ENCODE measurements around the gene INPP5B.

INPP5B gene

GRCh38 chr1:37865348-37866120, 81.3 kb downstream of the INPP5B start:
- no peak for DNase-seq

DNA sequence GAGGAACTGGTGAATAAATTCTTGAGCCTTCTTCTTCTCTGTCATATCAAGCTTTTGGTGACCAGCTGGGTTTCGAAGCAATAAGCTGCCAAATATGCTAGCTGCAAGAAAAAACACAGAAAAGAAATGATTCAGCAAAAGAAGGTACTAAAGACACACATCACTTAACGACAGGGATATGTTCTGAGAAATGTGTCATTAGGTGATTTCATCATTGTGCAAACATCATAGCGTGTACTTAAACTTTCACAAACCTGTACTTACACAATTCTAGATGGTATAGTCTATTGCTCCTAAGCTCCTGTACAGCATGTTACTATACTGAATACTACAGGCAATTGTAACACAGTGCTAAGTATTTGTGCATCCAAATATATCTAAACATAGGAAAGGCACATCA, 84.5 kb downstream of the INPP5B start:
- no peak for DNase-seq

GRCh38 chr1:37861151-37861550, 85.7 kb downstream of the INPP5B start:
- DNase-seq, result no peak

- no peak for DNase-seq
Measured at GRCh38 chr1:37860346-37860666, 86.5 kb downstream of the INPP5B start.

- peak; percentile 93 to 97 for DNase-seq
Measured at GRCh38 chr1:37859507-37860345, 87.1 kb downstream of the INPP5B start, which contains the start of gene MTF1. Gene MTF1 (minus strand): TSS chr1:37859592. CDS start chr1:37857658, 1,934 bp downstream.

GRCh38 chr1:37858931-37859506, 87.8 kb downstream of the INPP5B start:
- DNase-seq, result peak in 1 of 2 experiments; percentile 37

GRCh38 chr1:37854406-37854805, 92.4 kb downstream of the INPP5B start:
- DNase-seq, result no peak

DNA sequence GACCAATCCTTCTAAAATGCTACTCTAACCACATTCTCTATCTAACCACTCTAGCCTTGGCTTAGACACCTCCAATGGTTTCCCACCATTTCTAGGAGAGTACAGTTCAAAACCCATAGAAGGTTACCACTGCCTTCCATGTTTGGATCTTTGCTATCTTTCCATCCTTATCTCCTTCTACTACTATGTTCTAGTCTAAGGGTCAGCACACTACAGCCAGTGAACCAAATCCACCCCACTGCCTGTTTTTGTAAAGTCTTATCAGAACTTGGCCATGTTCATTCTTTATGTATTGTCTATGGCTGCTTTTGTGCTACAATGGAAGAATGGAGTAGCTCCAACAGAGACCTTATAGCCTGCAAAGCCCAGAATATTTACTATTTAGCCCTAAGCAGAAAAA, 93.7 kb downstream of the INPP5B start:
- no peak for DNase-seq

DNA sequence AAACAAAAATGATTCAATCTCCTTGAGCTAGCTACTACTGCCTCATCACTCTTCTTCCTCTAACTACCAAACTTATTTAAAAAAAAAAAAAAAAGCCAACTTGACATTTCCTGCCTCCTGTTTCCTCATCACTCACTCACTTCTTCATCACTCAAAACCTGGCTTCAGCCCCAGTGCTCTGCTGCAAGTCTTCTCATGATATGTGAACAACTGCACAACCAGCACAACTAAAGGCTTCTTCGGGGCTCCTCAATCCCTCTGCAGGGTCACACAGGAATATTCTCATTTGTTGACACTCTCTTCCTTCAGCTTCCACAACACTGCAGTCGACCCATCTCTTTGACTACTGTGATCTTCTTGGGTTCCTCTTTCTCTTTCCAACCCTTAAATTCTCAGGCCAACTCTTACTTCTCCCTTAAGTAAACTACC, 95.1 kb downstream of the INPP5B start:
- no peak for DNase-seq

DNA sequence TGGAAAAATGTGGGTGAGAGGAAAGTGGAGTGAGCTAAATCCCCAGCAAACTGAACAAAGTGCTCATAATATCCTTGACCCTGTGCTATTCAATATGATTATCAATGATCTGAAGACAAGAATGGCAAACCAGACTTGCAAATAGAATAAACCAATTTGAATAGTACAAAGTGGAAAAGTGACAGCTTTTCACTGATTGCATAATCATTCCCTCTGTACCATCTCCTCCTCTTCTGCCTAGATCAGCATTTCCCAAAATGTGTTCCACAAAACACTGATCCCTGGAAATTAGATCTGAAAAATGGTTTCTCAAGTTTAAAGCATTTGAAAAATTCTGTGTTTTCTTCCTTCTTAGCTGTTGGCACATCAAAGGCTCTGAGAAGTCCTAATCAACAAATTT, 95.6 kb downstream of the INPP5B start:
- no peak for DNase-seq

DNA sequence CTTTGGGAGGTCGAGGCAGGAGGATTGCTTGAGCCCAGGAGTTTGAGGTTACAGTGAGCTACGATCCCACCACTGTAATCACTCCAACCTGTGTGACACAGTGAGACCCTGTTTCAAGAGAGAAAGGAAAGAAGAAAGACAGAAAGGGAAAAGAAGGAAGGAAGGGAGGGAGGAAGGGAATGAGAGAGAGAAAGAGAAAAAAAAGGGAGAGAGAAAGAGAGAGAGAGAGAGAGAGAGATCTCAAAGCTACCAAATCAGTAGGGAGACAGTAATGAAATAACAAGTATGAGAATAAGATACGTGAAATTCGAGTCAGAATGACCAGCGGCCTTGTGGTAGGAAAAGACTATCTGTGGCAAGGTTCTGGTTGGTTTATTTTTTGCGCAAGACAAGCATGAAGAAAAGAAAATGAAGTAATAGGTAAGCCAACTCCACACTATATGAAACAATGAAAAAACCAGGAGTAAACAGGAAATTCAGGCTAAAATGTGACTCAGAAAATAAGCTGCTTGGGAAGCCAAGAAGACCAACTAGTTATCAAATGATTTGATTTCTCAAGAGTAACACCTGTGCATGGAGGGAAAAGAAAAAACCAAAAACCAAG, 96.4 kb downstream of the INPP5B start:
- DNase-seq, result no peak

DNA sequence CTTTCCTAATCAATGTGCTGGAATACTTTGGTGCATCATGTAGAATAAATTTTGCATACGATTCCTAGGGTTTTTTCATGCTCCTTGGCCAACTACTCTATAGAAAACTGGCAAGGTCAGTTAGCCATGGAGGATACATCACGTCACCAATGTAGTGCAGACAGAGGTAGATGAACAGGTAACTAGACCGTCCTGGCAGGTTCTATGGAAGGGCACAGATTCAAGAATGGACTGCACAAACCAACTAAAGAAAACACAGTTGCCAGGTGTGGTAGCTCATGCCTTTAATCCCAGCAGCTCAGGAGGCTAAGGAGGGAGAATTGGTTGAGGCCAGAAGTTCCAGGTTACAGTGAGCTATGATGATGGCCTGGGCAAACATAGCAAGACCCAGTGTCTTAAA, 97.4 kb downstream of the INPP5B start:
- no peak for DNase-seq

DNA sequence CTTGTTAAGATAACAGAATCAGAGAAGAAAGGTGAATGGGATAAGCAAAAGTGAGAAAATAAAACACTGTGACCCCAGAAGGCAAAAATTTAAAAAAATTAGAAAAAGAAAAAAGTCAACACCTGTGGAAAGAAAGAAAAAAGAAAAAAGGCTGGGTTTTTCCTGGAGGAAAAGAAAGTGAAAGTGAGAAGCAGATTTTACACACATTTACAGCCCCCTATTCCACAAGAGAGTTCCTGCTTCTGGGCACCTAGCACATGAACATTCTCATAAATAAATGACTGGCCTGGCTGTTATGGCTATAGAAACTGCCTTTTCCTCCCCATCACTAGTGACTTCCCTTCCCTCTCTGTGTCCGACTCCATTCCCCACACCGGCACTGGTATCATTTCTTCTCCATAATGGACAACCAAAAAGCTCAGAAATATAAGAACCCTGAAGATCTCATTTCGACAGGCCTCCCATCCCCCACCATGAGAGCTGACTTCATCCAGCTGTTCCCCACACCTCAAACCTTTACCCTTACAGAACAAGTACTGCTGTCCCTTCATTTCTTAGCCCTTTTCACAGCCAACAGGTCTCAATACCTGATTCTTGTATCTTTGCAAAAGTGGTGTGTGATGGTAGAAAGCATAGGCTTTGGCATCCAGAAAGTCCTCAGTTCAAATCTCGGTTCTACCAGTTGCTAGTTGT, 100.1 kb downstream of the INPP5B start:
- no peak for DNase-seq

DNA sequence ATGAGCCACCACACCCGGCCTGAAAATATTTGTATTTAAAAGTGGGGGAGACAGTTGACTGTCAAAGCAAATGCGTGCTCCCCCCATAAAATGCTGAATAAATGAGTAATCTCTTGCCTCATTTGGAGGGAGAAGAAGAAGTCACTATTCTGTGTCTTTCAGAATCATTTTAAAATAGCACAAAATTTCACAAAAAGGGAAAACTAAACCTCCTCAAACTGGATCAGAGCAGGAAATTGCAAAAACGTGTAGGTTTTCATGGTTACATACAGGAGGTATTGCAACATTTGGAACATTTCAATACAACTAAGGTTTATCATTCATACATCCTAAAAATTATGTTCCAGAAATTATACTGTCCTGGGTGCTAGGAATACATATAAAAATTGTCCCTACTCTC, 101.1 kb downstream of the INPP5B start:
- DNase-seq, result no peak

GRCh38 chr1:37845049-37845646, 101.7 kb downstream of the INPP5B start:
- DNase-seq, result no peak

DNA sequence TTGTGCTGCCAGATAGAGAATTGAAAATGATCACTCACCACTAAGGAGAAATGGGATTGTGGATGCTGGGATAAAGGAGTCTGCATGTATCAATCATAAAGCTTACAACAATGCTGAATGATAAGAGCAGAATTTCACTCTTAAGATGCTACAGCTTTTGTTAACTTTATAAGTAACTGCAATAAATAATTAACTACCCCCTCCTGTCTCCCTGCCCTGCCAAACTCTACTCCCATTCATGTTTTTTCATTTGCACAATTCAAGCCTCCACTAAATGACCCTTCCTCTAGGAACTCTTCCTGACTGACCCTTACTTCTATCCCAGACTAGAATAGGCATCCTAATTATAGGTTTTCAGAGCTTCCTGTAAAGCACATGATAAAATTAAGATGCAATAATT, 102.3 kb downstream of the INPP5B start:
- no peak for DNase-seq

DNA sequence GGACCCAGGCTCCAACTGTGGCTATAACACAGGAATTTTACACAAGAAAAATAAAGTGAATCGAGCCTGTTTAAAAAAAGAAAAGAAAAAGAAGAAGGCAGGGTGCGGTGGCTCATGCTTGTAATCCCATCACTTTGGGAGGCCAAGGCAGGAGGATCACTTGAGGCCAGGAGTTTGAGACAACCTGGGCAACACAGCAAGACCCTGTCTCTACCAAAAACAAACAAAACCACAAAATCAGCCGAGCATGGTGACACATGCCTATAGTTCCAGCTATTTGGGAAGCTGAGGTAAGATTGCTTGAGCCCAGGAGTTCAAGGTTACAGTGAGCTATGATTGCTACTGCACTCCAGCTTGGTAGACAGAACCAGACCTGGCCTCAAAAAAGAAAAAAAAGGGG, 105.2 kb downstream of the INPP5B start:
- DNase-seq, result no peak

DNA sequence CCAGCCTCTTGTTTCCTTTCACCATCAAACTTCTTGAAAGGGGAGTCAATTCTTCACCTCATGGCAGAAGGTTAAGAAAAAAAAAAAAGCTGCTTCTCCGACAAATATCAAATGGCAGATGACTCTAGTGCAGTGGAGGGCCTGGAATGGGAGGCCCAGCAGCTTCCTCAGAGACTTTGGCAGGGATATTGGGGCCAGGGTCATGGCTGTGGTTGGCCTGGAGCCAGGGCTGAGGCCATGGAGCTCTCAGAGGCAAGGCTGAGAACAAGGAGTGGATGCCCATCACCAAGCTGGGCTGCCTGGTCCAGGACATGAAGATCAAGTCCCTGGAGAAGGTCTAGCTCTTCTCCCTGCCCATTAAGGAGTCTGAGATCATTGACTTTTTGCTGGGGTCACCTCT, 106.1 kb downstream of the INPP5B start:
- no peak for DNase-seq

- no peak for DNase-seq
Measured at GRCh38 chr1:37839676-37840075, 107.2 kb downstream of the INPP5B start.

GRCh38 chr1:37836788-37837187, 110.1 kb downstream of the INPP5B start:
- DNase-seq, result no peak

DNA sequence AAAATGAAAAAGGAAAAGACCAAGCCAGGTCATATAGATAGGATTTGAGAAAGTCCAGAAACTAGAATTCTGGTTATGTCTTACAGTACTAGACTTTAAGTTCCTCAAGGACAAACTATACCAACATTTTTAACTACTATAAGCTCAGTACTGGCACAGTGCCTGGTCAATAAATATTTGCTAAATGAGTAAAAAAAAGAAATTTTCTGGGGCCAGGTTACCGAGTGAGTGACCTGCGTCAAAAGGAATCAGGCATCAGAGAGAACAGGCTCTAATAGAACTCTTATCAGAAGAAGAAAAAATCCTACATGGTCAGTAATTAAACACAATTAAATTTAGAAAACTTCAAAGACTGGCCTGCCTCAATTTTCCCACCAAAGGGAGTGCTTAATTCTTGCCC, 115.0 kb downstream of the INPP5B start:
- no peak for DNase-seq

DNA sequence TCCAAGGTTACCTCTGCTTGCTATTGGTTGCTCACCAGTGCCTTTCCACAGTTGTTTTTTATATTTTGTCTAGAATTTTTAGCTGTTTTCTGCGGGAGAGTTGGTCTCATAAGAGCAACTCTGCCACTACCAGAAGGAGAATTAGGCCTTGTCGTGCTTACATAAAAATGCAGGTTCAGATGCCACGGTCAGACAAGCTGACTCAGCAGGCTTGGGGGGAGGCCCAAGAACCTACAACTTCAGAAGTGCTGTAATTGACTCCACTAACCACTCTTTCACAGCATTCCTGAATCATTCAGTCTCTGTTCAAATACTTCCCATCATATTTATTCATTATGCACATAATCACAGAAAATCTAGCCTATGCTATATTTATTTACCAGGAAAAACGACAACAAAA, 115.7 kb downstream of the INPP5B start:
- no peak for DNase-seq
